Activated CD8-positive, alpha-beta memory T cell treated with anti-CD3 and anti-CD28 coated beads for 24 hours (primary cell): Measurements from ENCODE around the gene RHBDL1.

Experiments
- DNase-seq: peaks from one replicate; pipeline ENCODE4 v3.0.0-alpha.2; 2020

Gene RHBDL1

DNA sequence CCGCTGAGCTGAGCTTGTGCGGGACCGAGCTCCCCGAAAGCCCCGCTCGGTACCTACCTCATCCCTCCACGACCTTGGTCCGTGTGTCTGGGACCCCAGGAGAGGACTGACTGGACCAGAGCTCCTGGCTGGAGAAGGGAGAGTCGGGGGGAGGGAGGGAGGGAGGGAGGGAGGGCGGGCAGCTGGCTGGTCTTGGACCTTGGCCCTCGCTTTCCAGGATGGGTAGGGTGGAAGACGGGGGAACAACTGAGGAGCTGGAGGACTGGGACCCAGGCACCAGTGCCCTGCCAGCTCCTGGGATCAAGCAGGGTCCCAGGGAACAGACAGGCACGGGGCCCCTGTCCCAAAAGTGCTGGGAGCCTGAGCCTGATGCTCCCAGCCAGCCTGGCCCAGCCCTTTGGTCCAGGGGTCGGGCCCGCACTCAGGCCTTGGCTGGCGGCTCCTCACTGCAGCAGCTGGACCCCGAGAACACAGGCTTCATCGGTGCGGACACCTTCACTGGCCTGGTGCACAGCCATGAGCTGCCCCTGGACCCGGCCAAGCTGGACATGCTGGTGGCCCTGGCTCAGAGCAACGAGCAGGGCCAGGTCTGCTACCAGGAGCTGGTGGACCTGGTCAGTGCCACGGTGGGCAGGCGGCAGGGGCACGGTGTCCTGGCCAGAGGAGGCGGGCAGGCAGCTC is 553 bp downstream of the RHBDL1 start:
- DNase-seq = no peak

DNA sequence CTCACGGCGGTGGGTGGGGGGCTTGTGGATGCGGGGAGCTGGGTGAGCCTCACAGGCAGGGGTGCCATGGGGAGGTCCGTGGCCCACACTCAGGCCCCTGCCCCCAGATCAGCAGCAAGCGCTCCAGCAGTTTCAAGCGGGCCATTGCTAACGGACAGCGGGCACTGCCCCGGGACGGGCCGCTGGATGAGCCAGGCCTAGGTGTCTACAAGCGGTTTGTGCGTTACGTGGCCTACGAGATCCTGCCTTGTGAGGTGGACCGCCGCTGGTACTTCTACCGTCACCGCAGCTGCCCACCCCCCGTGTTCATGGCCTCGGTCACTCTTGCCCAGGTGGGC is 1.1 kb downstream of the RHBDL1 start:
- DNase-seq = no peak

DNA sequence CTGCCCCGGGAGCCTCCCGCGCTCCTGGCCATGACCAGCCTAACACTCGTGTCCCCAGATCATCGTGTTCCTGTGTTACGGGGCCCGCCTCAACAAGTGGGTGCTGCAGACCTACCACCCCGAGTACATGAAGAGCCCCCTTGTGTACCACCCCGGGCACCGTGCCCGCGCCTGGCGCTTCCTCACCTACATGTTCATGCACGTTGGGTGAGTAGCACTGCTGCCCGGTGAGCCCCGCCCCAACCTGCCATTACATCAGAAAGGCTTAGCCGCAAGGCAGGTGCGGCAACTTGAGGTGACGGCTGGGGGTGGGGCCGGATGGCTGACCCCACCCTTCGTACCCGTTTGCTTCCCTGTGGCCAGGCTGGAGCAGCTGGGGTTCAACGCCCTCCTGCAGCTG is 1.4 kb downstream of the RHBDL1 start:
- no peak for DNase-seq

DNA sequence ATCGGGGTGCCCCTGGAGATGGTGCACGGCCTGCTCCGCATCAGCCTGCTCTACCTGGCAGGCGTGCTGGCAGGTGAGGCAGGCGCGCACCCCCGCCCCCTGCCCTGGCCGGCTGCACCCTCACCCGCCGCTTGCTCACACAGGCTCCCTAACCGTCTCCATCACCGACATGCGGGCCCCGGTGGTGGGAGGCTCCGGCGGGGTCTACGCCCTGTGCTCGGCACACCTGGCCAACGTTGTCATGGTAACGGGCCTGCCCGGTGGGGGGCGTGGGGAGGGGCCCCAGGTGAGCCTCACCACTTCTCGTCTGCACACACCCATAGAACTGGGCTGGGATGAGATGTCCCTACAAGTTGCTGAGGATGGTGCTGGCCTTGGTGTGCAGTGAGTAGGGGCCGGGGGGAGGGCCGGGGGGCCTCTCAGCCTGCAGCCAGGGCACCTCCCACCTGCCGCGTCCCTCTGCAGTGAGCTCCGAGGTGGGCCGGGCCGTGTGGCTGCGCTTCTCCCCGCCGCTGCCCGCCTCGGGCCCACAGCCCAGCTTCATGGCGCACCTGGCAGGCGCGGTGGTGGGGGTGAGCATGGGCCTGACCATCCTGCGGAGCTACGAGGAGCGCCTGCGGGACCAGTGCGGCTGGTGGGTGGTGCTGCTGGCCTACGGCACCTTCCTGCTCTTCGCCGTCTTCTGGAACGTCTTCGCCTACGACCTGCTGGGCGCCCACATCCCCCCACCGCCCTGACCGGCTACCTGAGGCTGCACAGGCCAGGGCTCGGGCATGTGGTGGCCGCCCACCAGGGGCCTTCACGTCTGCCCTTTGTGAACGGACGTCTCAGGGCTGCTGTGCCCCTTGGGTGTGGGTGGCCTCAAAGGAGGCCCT is 2.1 kb downstream of the RHBDL1 start:
- no peak for DNase-seq

DNA sequence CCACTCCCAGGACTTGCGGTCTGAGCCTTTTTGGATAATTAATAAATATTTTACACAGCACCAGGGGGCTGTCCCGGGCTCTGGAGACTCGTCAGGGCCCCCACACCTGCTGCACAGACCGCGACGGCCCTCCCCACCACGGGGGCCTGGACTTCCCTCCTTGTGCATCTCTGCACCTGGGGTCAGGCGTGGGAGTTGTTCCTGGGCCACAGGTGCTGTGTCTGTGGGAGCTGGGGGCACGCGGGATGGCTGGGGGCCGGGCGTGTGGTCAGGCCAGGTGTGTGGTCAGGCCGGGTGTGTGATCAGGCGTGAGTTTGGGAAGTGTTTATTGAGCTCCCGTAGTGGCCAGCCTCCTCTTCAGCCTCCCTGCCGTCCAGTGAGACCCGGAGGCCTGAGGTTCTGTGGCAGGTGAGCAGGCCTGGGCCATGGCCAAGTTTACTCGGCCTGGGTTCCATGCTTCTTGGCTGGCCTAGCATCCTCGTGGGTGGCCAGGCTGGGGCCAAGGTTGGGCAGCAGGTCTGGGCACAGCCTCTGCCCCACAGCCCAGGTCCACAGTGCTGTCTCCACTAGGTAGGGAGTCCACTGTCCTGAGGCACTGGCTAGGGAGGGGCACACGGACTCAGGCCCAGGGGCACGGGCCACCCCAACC is 2.9 kb downstream of the RHBDL1 start:
- DNase-seq = no peak

DNA sequence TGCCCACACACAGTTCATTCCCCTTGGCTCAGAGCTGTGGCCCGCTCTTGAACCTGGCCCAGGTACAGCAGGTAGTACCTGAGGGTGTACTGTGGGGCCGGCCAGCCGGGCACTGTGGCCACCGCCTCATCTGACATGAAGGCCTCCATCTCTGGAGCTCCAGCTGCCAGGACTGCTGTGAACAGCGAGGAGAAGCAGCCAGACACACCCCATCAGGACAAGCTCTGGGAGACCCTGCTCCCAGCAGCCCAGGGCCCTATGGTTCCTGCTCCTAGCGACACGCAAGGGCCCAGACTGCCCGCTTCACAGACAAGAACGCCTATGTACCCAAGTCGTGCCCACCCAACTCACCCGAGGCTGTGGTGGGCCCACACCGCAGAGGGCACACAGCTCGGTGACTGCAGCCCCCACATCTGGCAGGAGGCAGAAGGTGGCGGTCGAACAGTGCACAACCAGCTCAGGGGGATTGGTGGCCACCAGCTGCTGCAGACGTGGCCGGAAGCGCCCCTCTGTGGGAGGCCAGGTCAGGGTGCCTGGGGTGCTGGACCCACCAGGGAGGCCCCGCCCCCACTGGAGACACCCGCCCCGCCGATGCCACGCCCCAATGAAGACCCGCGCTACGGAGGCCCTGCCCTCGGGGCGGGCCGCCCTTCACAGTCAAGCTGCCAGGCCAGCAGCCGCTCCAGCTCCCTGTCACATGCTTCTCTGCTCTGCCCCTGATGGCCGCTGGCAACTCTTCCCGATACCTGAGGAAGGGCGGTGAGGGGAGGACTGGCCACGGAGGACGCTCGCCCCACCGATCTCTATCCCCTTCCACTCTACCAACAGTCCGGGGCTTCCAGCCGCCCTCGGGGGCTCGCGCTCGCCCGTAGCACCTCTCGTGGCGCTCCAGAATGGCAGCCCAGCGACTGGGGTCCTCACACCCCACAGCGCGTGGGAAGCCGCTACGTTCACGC is 3.7 kb downstream of the RHBDL1 start:
- no peak for DNase-seq

DNA sequence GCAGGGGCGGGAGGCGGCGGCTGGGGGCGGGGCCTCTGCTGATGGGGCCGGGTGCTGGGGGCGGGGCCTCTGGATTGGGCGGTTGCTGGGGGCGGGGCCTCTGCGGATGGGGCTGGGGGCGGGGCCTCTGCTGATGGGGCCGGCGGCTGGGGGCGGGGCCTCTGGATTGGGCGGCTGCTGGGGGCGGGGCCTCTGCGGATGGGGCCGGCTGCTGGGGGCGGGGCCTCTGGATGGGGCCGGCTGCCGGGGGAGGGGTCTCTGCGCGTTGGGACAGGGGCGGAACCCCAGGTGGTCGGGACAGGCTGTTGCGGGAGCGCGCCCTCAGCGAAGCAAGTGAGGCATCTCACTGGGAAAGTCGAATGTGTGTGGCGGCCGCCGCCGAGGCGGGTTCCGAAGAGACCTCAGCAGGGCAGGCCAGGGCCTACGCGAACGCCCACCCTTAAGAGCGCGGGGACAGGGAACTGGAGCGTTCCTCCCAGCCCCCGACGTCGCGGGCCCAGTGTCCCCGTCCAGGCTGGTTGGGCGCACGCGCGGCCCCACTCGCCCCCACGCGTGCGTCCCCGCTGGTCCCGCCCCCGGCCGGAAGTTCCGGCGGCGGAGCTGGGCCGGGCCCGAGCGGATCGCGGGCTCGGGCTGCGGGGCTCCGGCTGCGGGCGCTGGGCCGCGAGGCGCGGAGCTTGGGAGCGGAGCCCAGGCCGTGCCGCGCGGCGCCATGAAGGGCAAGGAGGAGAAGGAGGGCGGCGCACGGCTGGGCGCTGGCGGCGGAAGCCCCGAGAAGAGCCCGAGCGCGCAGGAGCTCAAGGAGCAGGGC is 4.5 kb downstream of the RHBDL1 start, which contains the start of gene STUB1:
Gene STUB1, plus strand, starts transcription at position 597 of the 811 bp plus-strand sequence. Its CDS starts 116 bp downstream, at position 713.
- DNase-seq = peak; percentile 94

DNA sequence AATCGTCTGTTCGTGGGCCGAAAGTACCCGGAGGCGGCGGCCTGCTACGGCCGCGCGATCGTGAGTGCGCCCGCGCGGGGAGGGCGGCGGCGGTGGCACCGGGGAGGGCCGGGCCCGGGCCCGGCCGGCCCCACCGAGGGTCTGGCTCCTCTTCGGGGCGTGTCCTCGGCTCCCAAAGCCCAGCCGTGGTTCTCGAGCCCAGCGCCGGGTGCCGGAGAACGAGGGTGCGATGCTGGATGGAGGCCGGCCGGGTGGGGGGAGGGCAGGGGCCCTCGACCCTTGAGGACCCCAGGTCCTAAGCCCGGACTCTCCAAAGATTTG is 5.1 kb downstream of the RHBDL1 start:
- no peak for DNase-seq

DNA sequence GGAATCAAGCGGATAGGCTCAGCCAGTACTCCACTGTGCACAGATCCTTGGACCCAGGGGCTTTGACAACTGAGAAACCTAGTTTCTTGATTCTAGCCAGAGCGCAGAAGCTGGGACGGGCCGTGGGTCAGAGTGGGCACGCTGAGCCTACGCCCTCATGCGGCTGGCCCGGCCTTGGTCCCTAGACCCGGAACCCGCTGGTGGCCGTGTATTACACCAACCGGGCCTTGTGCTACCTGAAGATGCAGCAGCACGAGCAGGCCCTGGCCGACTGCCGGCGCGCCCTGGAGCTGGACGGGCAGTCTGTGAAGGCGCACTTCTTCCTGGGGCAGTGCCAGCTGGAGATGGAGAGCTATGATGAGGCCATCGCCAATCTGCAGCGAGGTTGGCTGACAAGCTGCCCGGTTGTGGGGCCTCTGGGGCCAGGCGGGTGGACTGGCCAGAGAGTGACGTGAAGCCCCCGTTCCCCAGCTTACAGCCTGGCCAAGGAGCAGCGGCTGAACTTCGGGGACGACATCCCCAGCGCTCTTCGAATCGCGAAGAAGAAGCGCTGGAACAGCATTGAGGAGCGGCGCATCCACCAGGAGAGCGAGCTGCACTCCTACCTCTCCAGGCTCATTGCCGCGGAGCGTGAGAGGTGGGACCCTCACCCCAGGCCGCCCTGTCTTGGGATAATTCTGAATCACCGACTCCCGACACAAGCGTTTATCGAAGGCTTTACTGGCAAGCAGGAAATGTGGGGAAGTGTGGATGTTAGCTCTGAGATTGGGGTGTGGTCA is 5.7 kb downstream of the RHBDL1 start:
- peak; percentile 70 for DNase-seq

DNA sequence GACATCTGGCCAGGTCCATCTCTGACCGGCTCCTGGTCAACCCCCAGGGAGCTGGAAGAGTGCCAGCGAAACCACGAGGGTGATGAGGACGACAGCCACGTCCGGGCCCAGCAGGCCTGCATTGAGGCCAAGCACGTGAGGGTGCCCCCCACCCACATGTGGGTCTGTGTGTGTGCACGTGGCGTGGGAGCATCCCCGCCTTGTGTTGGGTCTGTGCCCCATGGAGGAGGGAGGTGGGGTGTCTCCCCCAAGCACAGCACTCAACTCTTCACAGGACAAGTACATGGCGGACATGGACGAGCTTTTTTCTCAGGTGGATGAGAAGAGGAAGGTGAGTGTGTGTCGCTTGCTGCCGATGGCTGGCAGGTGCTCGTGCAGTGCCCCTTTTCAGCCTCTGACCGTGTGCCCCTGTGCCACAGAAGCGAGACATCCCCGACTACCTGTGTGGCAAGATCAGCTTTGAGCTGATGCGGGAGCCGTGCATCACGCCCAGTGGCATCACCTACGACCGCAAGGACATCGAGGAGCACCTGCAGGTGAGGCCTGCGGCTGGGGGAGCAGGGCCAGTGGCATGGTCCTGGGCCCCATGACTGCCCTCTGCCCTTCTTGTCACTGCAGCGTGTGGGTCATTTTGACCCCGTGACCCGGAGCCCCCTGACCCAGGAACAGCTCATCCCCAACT is 6.4 kb downstream of the RHBDL1 start:
- no peak for DNase-seq

DNA sequence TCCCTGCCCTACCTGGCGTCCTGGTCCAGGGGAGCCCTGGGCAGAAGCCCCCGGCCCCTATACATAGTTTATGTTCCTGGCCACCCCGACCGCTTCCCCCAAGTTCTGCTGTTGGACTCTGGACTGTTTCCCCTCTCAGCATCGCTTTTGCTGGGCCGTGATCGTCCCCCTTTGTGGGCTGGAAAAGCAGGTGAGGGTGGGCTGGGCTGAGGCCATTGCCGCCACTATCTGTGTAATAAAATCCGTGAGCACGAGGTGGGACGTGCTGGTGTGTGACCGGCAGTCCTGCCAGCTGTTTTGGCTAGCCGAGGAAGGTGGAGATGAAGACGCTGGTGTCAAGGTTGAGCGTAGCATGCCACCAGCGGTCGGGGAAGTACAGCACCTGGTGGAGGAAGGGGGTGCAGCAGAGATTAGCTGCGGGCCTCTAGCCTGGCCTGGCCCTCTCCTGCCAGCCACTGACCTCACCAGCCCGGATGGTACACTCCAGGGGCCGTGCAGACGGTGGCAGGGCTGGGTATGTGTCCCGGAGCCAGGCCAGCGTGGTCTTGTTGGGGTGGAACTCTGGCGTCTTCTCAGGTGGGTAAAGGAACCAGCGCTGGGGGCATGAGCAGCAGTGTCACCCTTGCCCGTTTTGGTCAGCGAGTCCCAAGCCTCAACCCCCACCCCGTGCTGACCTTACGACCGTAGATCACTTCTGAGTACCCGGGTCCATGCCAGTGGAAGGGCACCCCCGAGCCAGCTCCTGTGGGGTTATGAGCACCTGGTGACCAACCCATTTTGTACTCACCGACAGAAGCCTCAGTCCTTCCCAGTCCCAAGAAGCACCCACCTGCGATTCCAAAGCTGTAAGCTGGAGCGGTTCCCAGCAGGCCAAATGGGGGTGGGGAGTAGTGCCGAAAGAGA is 7.3 kb downstream of the RHBDL1 start:
- DNase-seq = no peak

DNA sequence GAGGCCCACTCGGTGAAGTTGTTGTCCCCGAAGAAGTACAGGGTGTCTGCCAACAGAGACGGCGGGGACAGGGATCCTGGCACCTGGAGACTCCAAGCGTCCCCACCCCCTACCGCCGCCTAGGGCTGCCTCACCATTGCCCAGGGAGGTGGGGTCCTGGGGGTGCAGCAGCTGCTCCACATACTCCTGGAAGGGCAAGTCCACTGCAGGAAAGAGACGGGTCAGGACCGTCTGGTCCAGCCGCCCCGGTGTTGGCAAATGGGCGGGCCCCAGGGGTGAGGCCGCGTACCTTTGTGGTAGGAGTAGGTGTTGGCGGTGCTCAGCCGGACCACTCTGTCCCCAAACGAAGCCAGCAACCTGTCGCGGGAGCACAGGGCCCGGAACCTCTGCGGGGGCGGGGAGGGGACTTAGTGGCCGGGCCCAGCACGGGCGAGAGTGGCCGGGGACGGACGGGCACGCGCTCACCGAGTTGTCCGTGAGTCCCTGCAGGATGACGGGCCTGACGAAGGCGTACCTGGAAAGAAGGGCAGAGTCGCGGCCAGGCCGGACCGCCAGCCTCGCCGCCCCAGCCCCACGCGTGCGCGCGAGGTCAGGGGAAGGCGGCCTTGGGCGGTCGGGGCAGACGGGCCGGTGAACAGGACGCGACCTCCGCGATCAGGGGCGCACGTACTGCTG is 8.1 kb downstream of the RHBDL1 start:
- no peak for DNase-seq

DNA sequence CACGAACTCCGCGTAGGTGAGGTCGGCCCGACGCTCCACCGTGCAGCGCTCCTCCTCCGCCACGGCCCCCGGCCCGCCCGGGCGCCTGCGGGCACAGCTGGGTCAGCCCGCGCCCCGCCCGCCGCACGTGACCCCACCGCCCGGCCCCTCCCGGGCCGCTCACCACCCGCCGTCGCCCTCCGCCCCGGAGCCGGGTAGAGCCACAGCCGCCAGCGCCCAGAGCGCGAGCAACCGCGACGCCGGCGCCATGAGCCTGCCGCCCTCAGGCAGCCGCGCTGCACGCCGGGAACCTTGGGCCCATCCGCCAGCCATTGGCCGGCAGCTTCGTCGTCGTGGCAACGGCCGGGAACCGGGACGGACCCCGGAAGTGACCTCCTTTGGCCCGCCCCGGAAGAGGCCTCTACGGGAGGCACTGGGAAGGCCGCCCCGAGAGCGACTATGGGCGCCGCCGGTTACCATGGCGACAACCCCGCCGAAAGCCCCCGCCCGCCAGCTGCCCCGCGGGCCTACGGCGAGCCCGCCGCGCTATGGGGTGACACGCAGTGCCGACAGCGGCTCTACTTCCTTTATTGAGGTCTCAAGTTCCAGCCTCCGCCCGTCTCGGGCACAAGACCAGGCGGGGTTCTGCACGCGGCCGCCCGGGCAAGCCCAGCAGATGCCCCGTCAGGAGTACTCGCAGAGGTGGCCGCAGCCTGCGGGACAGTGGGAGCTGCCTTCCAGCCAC is 8.8 kb downstream of the RHBDL1 start, which contains the start of gene JMJD8:
Gene JMJD8, minus strand, starts transcription at position 264 of the 724 bp plus-strand sequence. Its CDS starts 15 bp downstream, at position 249.
- DNase-seq = peak; percentile 98

DNA sequence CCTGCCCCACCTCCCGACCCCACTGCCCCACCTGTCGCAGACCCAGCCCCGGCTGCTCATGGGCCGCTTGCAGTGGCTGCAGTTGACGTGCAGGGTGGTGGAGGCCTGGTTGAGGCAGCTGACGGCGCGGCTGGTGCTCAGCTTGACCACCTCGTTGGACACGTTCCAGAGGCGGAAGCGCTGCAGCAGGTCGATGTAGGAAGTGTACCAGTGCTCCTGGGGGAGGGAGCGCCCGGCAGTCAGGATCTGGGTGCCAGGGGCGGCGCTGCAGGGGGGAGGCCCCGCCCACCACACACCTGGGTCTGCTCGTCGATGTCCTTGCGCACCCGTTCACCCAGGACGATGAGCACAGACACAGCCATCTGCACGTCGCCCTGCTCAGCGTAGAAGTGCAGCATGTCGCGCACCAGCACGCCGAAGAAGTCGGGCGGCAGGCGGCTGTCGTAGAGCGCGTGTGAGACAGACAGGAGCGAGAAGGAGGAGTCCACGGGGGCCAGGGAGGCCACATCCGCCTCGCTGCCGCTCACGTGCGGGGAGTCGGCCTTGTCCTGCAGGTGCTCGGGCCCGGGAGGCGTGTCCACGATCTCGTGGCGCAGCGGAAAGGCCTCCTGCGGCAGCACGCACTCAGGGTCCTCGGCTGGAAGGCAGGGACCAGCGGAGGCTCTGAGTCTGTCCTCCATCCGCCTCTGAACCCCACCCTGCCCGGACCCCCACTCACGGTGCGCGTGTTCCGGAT is 9.7 kb downstream of the RHBDL1 start:
- DNase-seq = no peak

DNA sequence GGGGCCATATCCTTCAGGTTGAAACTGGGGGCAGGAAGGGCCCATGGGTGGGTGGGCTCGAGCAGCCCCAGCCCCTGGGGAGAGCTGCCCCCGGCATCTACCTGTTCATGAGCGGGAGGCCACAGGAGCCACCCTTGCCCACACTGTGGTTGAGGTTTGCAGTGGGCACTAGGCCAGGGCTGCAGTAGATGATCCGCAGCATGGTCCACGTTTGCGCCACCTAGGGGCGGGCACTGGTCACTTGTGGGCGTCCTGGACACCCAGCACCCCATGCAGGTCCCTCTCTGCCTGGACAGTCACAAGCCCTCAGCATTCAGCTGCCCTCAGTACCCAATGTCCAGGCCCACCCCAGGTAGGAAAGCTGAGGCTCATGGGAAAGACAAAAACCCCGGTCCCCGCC is 10.5 kb downstream of the RHBDL1 start:
- no peak for DNase-seq

DNA sequence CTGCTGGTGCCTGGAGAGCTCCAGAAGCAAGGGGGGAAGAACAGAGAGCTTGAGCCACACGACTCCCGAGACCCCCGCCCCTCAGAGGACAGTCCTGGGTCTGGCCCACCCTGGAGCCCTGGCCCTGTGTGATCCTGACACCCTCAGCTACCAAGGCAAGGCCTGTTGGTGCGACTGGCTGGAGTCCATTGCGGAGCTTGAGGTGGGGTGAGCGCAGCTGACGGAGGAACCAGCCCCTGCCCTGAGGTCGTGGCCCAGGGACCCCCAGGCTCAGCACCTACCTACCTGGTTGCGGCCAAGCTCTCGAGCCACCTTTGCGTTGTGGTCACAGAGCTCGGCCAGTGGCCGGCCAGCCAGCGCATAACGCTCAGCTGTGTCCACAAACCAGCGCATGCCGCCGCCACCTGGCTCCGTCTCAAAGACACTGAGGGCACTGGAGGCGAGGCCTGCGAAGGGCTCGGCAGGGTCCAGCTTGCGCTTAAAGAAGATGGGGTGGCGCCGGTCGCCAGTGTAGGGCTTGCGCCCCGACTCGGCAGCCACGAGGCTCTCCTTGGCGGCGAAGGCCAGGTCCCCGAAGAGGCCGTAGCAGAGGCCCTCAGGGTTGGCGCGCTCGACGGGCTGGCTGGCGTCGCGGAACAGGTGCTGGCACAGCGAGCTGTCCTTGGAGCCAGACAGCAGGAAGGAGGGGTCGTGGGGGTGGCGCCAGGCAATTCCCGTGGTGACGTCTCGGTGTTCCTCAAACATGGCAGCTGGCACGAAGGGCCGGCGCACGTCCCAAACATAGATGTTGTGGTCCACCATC is 11.2 kb downstream of the RHBDL1 start:
- no peak for DNase-seq
